A204.1 (cell line): ENCODE data around the gene AMHR2.
A peak's percentile ranks its signal among the peaks of the same experiment; 100 is the strongest.
"Not testable (repeated sequence)": the region's sequence is repeated elsewhere in the genome, so short reads cannot be mapped to it uniquely, and the experiment has no call there.

Experiments used
- FAIRE-seq: peaks from 2 replicates; lab custom pipeline; 2012; peaks lifted over from hg19 to GRCh38; lab: Jason Lieb, UNC

The AMHR2 gene

DNA sequence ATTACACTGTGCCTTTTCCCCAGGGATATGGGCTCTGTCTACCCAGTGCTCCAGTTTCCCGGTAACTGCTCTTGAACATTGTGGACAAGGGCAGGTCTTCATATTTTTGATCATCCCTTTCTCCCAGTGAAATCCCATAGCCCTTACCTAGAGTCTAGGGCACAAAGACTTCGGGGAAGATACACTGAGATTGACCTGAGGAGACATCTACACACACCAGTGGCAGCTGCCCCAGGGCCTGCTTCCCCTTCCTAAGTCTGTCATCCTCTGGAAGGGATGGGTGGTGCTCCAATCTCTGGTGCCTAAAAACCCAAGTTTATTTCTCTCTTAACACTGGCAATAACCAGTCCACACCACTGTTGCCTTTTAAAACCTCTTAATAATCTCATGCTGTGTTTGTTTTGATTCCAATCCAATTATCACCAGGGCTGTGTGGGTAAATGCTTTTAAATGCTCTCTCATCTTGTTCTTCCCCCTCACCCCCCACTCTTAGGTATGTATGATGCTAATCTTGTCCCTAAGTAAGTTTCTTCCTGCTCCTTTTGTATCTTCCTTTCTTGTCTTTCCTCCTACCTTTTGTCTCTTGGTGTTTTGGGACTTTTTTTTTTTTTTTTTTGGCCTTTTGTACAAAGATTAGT lies 7.8 kb upstream of the AMHR2 start:
- FAIRE-seq: not testable (repeated sequence)

DNA sequence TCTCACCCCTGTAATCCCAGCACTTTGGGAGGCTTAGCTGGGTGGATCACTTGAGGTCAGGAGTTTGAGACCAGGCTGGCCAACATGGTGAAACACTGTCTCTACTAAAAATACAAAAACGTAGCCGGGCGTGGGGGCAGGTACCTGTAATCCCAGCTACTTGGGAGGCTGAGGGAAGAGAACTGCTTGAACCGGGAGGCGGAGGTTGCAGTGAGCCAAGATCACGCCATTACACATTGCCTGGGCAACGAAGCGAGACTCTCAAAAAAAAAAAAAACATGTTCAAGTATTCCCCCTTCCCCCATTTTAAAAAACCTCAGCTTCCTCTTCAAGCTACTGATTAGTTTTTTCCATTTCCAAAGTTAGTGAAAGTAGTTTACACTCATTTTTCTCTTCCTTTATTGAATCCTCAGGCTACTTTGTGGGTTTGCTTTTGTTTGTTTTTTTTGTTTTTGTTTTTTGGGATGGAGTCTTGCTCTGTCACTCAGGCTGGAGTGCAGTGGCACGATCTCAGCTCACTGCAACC lies 6.3 kb upstream of the AMHR2 start:
- not testable (repeated sequence) for FAIRE-seq

DNA sequence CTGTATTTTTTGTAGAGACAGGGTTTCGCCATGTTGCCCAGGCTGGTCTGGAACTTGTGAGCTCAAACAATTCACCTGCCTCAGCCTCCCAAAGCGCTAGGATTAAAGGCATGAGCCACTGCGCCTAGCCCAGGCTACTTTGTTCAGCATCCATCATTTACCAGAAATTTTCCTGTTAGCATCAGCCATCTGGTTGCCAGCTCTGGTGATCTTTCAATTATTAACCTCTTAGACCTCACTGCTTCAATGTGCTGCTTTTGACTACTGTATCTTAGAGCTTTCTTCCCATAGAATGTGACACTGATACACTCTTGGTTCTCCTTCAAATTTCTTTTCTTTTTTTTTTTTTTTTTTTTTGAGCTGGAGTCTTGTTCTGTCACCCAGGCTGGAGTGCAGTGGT lies 5.4 kb upstream of the AMHR2 start:
- FAIRE-seq: no peak

DNA sequence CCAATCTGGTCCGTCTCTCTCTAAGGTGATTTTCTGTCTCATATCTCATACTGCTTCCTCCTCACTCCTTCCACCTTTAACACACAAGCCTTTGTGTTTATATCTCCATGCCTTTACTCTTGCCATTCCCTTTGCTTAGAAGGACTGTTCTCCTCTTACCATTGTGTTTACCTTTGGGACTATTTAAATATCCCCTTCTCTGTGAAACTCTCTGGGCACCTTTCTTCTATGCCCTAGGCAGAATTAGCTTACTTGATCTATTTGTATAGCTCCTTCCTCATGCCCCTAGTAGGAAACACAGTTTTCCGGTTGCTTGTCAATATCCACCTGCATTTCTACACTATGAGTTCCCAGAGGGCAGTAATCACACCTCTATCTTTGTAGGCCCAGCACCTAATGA lies 3.9 kb upstream of the AMHR2 start:
- no peak for FAIRE-seq

DNA sequence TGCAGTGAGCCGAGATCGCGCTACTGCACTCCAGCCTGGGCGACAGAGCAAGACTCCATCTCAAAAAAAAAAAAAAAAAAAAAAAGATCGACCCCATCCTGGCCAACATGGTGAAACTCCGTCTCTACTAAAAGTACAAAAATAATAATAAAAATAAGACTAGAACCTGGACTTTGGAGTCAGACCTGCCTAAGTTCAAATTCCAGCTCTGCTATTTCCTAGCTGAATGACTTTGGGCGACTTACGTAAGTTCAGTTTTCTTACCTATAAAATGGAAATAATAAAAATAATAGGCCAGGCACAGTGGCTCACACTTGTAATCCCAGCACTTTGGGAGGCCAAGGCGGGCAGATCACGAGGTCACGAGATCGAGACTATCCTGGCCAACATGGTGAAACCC lies 1.4 kb upstream of the AMHR2 start:
- not testable (repeated sequence) for FAIRE-seq

DNA sequence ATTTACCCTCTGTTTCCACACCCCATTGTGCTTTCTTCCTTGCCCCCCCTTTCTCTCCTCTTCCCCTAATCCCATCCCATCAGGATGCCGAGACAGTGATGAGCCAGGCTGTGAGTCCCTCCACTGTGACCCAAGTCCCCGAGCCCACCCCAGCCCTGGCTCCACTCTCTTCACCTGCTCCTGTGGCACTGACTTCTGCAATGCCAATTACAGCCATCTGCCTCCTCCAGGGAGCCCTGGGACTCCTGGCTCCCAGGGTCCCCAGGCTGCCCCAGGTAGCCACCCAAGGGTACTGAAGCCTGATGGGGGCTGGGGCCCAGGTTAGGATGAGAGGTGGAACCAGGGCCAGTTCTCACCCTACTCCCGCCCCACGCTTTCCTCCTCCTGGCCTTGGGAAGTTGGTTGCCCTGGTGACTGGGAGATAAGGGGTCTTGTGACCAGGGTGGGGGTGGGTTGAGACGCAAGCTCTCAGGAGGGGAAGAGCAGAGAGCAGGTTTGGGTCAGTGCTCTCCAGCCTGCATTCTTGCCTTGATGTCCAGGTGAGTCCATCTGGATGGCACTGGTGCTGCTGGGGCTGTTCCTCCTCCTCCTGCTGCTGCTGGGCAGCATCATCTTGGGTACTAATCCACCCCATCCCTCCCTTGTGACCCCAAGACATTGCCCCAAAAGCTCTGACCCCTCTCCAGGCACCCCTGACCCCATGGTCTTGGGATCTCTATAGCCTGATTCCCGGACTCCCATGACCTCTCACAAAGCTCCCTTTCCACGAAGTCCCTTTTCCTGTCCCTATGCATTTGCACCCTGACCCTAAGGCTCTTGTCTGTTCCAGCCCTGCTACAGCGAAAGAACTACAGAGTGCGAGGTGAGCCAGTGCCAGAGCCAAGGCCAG lies 1.2 kb downstream of the AMHR2 start:
- no peak for FAIRE-seq

DNA sequence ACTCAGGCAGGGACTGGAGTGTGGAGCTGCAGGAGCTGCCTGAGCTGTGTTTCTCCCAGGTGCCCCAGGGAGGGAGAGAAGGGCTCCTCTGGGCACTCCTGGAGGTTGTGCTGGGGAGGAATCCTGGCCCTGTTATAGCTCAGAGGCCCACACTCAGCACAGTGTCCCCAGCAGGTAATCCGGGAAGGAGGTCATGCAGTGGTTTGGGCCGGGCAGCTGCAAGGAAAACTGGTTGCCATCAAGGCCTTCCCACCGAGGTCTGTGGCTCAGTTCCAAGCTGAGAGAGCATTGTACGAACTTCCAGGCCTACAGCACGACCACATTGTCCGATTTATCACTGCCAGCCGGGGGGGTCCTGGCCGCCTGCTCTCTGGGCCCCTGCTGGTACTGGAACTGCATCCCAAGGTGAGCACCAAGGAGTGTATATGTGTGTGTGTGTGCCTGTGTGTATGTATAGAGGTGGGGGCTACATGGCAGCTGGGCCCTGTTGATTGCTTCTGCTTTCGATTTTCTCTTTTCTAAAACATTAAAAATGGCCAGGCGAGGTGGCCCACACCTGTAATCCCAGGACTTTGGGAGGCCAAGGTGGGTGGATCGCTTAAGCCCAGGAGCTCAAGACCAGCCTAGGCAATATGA lies 2.0 kb downstream of the AMHR2 start:
- FAIRE-seq: no peak

DNA sequence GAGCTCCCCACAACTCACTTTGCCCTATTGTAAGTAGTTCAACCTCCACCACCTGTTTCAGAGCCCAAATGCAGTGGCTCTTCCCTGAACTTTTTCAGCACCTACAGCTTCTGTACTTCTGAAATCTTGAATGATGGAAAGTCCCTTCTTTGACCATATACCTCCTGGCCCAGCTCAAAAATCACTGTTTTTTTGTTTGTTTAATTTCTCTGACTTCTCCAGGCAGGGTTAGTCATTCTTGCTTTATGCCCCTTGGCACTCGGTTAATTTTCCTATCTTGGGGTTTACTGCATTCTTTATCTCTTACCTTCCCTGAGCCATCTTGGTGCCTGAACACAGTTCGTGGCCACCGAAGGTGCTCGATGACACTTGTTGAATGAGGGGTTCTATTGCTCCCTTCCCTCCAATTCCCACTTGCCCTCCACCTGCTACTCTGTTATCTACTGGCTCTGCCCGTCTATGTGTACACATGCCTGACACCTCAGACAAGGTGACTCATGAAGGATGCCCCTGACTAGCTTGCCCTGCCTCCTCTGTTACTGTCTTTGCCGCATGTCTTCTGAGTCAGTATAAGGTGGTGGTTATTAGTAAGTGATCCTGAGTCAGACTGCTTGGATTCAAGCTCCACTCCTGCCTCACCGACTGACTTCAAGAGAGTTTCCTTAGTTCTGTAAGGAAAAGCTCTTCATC lies 4.4 kb downstream of the AMHR2 start:
- no peak for FAIRE-seq

DNA sequence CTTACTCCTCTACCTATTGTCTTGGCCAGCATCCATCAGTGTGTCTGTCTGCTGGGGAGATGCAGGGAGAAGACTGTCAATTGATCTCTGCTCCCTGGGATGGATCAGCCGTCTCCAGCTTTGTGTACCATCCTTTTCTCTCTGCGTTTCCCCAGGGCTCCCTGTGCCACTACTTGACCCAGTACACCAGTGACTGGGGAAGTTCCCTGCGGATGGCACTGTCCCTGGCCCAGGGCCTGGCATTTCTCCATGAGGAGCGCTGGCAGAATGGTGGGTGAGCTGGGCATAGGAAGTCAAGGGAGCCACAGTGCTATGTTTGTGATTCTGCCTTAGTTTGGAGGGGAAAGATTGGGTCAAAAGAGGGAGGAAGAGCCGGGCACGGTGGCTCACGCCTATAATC lies 5.1 kb downstream of the AMHR2 start:
- FAIRE-seq: no peak

DNA sequence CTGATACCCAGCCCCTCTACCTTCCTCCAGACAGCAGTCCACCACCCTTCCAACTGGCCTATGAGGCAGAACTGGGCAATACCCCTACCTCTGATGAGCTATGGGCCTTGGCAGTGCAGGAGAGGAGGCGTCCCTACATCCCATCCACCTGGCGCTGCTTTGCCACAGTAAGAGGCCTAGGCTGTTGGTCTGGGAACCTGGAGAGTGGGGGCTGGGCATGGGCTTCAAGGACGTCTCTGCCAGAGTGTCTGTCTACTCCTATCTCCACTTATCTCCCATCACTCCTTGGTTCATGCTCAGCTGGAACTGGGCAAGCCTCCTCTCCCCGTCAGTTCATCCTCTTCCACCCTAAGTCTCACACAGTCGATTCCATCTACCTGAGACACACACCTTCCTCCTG lies 6.5 kb downstream of the AMHR2 start:
- FAIRE-seq: no peak

DNA sequence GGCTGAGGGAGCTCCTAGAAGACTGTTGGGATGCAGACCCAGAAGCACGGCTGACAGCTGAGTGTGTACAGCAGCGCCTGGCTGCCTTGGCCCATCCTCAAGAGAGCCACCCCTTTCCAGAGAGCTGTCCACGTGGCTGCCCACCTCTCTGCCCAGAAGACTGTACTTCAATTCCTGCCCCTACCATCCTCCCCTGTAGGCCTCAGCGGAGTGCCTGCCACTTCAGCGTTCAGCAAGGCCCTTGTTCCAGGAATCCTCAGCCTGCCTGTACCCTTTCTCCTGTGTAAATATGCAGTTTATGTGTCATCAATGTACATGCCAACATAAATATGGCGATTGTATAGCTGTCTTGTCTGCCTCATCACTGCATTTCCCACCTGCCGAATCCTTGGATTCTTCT lies 7.5 kb downstream of the AMHR2 start:
- no peak for FAIRE-seq

DNA sequence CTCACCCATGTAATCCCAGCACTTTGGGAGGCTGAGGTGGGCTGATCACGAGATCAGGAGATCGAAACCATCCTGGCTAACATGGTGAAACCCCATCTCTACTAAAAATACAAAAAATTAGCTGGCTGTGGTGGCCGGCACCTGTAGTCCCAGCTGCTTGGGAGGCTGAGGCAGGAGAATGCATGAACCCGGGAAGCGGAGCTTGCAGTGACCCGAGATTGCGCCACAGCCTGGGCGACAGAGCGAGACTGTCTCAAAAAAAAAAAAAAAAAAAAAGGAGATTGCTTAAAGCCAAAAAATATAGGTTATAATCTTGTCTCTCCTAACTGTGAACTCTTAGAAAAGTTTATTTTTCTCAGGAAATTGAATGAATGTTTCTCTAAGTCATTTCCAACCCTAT lies 11.7 kb downstream of the AMHR2 start:
- not testable (repeated sequence) for FAIRE-seq

DNA sequence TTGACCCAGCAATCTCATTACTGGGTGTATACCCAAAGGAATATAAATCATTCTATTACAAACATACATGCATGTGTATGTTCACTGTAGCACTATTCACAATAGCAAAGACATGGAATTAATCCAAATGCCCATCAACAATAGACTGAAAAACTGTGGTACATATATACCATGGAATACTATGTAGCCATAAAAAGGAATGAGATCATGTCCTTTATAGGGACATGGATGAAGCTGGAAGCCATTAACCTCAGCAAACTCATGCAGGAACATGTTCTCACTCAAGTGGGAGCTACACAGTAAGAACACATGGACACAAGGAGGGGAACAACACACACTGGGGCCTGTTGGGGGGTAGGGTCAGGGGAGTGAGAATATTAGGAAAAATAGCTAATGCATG lies 15.9 kb downstream of the AMHR2 start:
- FAIRE-seq: not testable (repeated sequence)

DNA sequence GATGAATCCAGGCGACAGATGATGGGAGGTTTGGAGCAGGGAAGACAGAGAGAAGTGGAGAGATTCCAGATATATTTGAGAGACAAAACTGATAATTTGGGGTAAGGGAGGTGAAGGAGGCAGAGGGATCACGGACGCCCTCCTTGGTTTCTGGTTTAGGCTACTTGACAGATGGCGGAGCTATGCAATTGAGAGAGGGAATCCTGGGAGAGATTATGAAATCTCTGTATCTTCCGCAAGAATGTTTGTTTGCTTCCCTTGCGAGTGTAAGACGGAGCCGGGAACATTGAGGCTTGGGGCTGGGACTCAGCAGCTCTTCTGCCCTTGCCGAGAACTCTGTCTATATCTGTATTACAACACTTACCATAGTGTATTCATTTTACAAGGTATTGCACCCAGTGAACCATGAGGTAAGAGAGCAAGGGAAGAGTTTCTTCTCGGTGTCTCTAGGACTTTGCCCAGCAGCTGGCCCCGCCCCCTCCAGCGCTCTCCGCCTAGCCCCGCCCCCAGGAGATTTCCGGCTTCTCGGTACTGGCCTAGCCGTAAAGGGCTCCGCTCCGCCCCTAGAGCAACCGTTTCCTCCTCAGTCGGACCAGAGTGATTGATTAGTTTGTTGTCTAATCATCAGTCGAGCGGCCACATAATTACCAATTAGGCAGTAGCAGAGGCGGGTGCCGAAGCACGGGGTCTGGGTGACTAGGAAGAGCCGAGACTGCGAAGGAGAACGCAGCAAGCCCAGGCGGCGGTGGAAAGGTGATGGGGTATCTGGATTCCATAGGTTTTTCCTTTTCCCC lies 17.6 kb downstream of the AMHR2 start, which contains the start of gene PRR13:
Gene PRR13 (plus strand): TSS at position 695 of the 794 bp plus-strand sequence. CDS start 981 bp downstream, outside the sequence.
- peak; percentile 95 for FAIRE-seq

DNA sequence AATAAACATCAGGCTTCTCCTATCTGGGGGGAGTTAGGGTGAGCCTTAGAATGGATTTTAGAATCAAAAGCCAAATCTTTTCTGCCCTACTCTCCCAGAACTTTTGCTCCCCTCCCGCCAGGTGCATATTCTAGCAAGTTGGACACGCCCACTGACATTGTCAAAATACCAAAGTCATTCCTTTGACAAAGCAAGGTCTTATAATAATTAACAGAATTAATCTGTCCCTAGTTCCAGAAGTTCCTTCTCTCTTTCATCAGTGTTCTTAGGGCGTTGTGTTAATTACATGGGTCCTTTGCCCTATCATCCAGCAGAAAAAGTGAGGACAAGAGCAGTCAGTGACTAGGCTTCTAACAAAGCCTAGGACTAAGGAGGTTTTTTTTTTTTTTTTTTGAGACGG lies 20.3 kb downstream of the AMHR2 start:
- no peak for FAIRE-seq

DNA sequence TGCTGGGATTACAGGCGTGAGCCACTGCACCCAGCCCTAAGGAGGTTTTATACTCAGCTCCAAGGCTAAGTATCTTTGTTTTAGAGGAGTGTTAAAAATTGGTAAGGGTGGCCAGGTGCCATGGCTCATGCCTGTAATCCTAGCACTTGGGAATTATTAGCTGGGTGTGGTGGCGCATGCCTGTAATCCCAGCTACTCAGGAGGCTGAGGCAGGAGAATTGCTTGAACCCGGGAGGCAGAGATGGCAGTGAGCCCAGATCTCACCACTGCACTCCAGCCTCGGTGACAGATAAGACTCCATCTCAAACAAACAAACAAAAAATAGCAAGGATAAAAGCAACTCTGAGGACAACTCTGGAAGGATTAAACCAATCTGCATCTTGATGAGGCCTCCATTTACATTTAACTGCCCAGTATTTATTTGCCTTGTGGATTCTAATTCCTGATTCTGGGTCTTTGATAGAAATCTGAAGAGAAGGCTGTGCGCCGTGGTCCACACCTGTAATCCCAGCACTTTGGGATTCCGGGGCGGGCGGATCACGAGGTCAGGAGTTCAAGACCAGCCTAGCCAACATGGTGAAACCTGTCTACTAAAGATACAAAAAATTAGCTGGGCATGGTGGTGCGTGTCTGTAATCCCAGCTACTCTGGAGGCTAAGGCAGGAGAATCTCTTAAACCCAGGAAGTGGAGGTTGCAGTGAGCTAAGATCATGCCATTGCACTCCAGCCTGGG lies 21.1 kb downstream of the AMHR2 start:
- not testable (repeated sequence) for FAIRE-seq

DNA sequence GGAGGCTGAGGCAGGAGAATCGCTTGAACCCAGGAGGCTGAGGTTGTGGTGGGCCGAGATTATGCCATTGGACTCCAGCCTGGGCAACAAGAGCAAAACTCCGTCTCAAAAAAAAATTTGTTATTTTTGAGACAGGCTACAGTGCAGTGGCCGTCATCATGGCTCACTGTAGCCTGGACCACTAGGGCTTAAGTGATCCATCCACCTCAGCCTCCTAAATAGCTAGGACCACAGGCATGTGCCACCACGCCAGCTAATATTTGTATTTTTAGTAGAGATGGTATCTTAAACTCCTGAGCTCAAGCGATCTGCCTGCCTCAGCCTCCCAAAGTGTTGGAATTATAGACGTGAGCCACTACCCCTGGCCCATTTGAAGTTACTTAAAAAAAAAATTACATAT lies 27.3 kb downstream of the AMHR2 start:
- FAIRE-seq: no peak

DNA sequence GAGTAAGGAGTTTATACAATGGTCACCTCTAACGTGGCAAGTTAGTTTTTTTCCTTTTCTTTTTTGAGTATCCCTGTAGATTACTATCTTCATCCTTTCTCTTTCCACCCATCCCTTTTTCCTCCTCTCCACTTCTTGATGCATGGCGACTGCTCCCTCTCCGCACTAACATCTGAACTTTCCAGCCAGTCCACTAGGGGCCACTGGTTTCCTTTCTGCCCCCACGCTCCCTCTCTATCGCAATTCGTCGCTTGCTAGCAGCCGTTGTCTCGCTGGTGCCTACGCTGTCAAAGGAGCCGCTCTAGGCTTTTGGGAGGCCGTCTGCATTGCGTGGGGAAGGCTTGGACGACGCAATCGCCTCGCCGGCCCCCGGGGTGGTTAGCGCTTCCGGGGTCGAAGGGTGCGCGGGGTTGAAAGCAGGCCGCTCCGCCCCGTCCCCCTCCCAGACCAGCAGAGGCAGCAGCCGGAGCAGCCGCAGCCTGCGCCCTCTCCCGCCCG lies 28.1 kb downstream of the AMHR2 start, which contains the start of gene PCBP2:
Gene PCBP2 (plus strand): TSS at position 442 of the 498 bp plus-strand sequence. CDS start 2,699 bp downstream, outside the sequence.
- peak; percentile 95 for FAIRE-seq

DNA sequence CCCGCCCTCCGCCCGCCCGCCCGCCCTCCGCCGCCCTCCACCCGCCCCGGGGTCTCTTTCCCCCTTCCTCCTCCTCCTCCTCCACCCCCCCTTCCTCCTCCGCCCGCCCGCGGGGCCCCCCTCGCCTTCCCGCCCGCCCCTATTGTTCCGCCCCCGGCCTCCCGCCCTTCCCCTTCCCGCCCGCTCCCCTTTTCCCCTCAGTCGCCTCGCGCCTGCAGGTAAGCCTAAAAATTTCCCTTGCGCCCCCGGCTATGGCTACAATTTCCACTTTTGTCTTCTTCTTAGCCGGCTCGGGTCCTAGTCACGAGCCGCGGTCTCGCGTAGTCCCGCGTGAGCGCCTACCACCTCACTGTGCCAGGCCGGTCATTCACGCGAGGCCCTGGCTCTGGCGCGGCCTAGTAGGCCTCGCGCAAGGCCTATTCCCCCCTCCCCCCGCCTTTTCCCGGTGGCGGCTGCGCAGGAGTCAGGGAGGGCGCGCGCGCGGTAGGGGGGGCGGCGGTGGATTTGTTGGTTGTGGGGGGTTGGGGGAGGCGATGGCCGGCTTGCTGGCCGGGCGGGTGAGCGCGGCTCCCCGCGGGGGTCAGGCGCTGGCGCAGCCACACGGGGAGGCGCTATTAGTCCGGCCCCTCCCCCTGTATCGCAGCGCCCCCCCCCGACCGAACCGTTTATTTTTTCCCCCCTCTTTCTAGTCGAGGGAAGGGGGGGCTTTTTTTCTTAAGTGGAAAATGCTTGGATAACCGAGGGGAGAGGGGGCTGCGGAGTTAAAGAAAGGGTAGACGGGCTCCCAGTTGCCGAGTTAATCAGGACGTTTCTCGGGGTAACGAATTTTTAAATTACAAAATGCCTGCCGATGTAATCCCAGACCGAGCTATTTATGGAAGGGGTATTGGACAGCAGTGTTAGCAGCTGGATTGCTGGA lies 28.8 kb downstream of the AMHR2 start:
- no peak for FAIRE-seq
